Measurements from ENCODE around the gene ARHGAP12. TPM values are rescaled to one million over a fixed set of nuclear protein-coding genes. Genes with fewer than 3 reads are reported as not detected.

The ARHGAP12 gene
- total and polyA plus RNA-seq, 3 experiments from 2014 or later: 5.1 to 9.7 (median 5.3) TPM

DNA sequence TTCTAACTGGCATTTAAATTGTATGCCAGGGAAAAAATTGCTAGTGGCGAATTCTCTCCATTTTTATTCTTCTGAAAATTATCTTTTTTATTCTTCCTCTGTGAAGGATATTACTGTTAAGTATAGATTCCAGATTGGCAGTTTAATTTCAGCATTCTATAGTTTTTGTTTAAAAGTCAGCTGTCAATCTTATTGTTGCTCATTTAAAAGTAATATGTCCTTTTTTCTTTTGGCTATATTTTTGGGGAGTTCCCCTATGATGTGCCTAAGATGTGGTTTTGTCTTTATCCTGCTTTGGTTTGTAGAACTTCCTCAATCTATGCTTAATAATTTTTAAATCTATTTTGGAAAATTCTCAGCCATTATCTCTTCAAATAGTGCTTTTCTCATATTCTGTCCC, 135.9 kb downstream of the ARHGAP12 start:
- peaks cover 0 to 10% (median 5%) of the 10 kb centered on the region in 5 donors for H3K9me3 Mint-ChIP-seq
- H3K4me3 ChIP-seq (ENCODE audit: low read length): no peak overlapping the region
- no peak for DNase-seq
- H3K36me3 Mint-ChIP-seq: no peaks in the 10 kb centered on the region
- no peaks in the 10 kb centered on the region for H3K27me3 ChIP-seq (ENCODE audit: insufficient read depth, low read length, poor library complexity, severe bottlenecking)
- H3K27ac Mint-ChIP-seq: no peak overlapping the region
- ChIA-PET CTCF (no interaction called here), POLR2A (no interaction called here)
- peaks cover 3% of the 10 kb centered on the region for H3K4me1 ChIP-seq (ENCODE audit: insufficient read depth, low read length)
- H3K27ac ChIP-seq (ENCODE audit: low read depth, low read length): no peak overlapping the region
- peaks cover 5 to 16% of the 10 kb centered on the region in 2 donors for H3K27me3 Mint-ChIP-seq
- peaks cover 5 to 19% (median 9%) of the 10 kb centered on the region in 3 donors for H3K4me1 Mint-ChIP-seq
- no peaks in the 10 kb centered on the region for H3K9me3 ChIP-seq (ENCODE audit: low read length)
- H3K36me3 ChIP-seq (ENCODE audit: insufficient read depth, low read length): no peaks in the 10 kb centered on the region
- no peak overlapping the region for H3K4me3 Mint-ChIP-seq

- H3K4me1 Mint-ChIP-seq: peaks cover 5 to 19% (median 9%) of the 10 kb centered on the region in 3 donors
- H3K27ac Mint-ChIP-seq: peak overlapping the region in 5 of 8 donors; percentile 23 to 71 (median 57)
- peaks cover 0 to 10% (median 5%) of the 10 kb centered on the region in 5 donors for H3K9me3 Mint-ChIP-seq
- POLR2A ChIA-PET: interaction anchor here (0.6 kb wide), 1 partner anchor 22 kb away, joined by 9 read pairs; no protein-coding TSS in a partner anchor
- H3K27me3 Mint-ChIP-seq: peaks cover 5 to 16% of the 10 kb centered on the region in 2 donors
- Histone ChIP-seq H3K4me3 (ENCODE audit: low read length) (no peak overlapping the region), H3K27me3 (ENCODE audit: insufficient read depth, low read length, poor library complexity, severe bottlenecking) (no peaks in the 10 kb centered on the region), H3K9me3 (ENCODE audit: low read length) (no peaks in the 10 kb centered on the region), H3K36me3 (ENCODE audit: insufficient read depth, low read length) (no peaks in the 10 kb centered on the region), H3K27ac (ENCODE audit: low read depth, low read length) (no peak overlapping the region), H3K4me1 (ENCODE audit: insufficient read depth, low read length) (peaks cover 3% of the 10 kb centered on the region)
- DNase-seq: peak in 1 of 5 donors; percentile 48
- CTCF ChIA-PET: no interaction called here
- H3K36me3 Mint-ChIP-seq: no peaks in the 10 kb centered on the region
- no peak overlapping the region for H3K4me3 Mint-ChIP-seq
These were observed 139.1 kb downstream of the ARHGAP12 start for GRCh38 chr10:31789555-31789954.

DNA sequence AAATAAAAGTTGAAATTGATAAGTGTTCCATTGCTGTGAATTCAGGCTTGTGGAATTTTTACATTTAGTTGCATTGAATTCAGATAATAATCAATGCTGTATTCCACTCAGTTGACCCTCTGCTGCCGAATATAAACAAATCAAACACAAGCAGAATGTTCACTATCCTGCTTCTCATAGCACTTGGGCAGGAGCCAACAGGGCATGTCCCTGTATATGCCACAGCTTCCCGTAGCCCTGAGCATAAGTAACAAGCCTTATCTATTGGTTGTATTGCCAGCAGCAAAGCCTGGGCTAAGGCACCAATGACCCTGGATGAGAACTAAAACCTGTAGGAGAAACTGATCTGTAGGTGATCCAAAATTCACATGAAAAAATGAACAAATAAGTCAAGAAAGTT, 145.9 kb downstream of the ARHGAP12 start:
- Mint-ChIP-seq H3K27ac (no peak overlapping the region), H3K36me3 (no peaks in the 10 kb centered on the region), H3K4me3 (no peak overlapping the region), H3K9me3 (no peaks in the 10 kb centered on the region), H3K27me3 (peaks cover 3 to 7% of the 10 kb centered on the region in 2 donors), H3K4me1 (peaks cover 3 to 8% (median 5%) of the 10 kb centered on the region in 3 donors)
- no peak overlapping the region for H3K4me3 ChIP-seq (ENCODE audit: low read length)
- ChIA-PET POLR2A (no interaction called here), CTCF (interaction anchor here (1.0 kb wide), 1 partner anchor 1031 kb away, joined by 3 read pairs; no protein-coding TSS in a partner anchor)
- H3K36me3 ChIP-seq (ENCODE audit: insufficient read depth, low read length): no peaks in the 10 kb centered on the region
- no peaks in the 10 kb centered on the region for H3K9me3 ChIP-seq (ENCODE audit: low read length)
- no peaks in the 10 kb centered on the region for H3K27me3 ChIP-seq (ENCODE audit: insufficient read depth, low read length, poor library complexity, severe bottlenecking)
- H3K4me1 ChIP-seq (ENCODE audit: insufficient read depth, low read length): no peaks in the 10 kb centered on the region
- DNase-seq: no peak
- H3K27ac ChIP-seq (ENCODE audit: low read depth, low read length): no peak overlapping the region

GRCh38 chr10:31780717-31781116, 147.9 kb downstream of the ARHGAP12 start:
- Histone ChIP-seq H3K4me3 (ENCODE audit: low read length) (no peak overlapping the region), H3K27me3 (ENCODE audit: insufficient read depth, low read length, poor library complexity, severe bottlenecking) (no peaks in the 10 kb centered on the region), H3K9me3 (ENCODE audit: low read length) (no peaks in the 10 kb centered on the region), H3K27ac (ENCODE audit: low read depth, low read length) (no peak overlapping the region), H3K4me1 (ENCODE audit: insufficient read depth, low read length) (no peaks in the 10 kb centered on the region), H3K36me3 (ENCODE audit: insufficient read depth, low read length) (no peaks in the 10 kb centered on the region)
- Mint-ChIP-seq H3K27ac (no peak overlapping the region), H3K36me3 (no peaks in the 10 kb centered on the region), H3K4me1 (peaks cover 3 to 8% (median 5%) of the 10 kb centered on the region in 3 donors), H3K9me3 (no peaks in the 10 kb centered on the region), H3K27me3 (peaks cover 3 to 7% of the 10 kb centered on the region in 2 donors), H3K4me3 (no peak overlapping the region)
- DNase-seq: no peak
- ChIA-PET CTCF (no interaction called here), POLR2A (no interaction called here)

- no peak overlapping the region for H3K27ac Mint-ChIP-seq
- no peak overlapping the region for H3K27ac ChIP-seq (ENCODE audit: low read depth, low read length)
- H3K36me3 ChIP-seq (ENCODE audit: insufficient read depth, low read length): no peaks in the 10 kb centered on the region
- H3K9me3 Mint-ChIP-seq: no peaks in the 10 kb centered on the region
- no peak overlapping the region for H3K4me3 Mint-ChIP-seq
- no peak for DNase-seq
- CTCF ChIA-PET: interaction anchor here (1.5 kb wide), 1 partner anchor 994 kb away, joined by 3 read pairs; no protein-coding TSS in a partner anchor
- H3K4me1 ChIP-seq (ENCODE audit: insufficient read depth, low read length): no peaks in the 10 kb centered on the region
- POLR2A ChIA-PET: no interaction called here
- peaks cover 3 to 8% (median 5%) of the 10 kb centered on the region in 3 donors for H3K4me1 Mint-ChIP-seq
- H3K27me3 ChIP-seq (ENCODE audit: insufficient read depth, low read length, poor library complexity, severe bottlenecking): no peaks in the 10 kb centered on the region
- H3K36me3 Mint-ChIP-seq: no peaks in the 10 kb centered on the region
- H3K27me3 Mint-ChIP-seq: peaks cover 3 to 7% of the 10 kb centered on the region in 2 donors
- no peak overlapping the region for H3K4me3 ChIP-seq (ENCODE audit: low read length)
- H3K9me3 ChIP-seq (ENCODE audit: low read length): no peaks in the 10 kb centered on the region
These were observed 150.0 kb downstream of the ARHGAP12 start for GRCh38 chr10:31778627-31779026.

- peaks cover 0 to 3% of the 10 kb centered on the region in 2 donors for H3K27me3 Mint-ChIP-seq
- POLR2A ChIA-PET: no interaction called here
- Histone ChIP-seq H3K27me3 (ENCODE audit: insufficient read depth, low read length, poor library complexity, severe bottlenecking) (no peaks in the 10 kb centered on the region), H3K4me3 (ENCODE audit: low read length) (no peak overlapping the region), H3K4me1 (ENCODE audit: insufficient read depth, low read length) (no peaks in the 10 kb centered on the region), H3K36me3 (ENCODE audit: insufficient read depth, low read length) (no peaks in the 10 kb centered on the region), H3K9me3 (ENCODE audit: low read length) (no peaks in the 10 kb centered on the region), H3K27ac (ENCODE audit: low read depth, low read length) (no peak overlapping the region)
- no peaks in the 10 kb centered on the region for H3K4me1 Mint-ChIP-seq
- no peak for DNase-seq
- CTCF ChIA-PET: interaction anchor here (1.3 kb wide), 1 partner anchor 992 kb away, joined by 3 read pairs; no protein-coding TSS in a partner anchor
- H3K4me3 Mint-ChIP-seq: no peak overlapping the region
- H3K9me3 Mint-ChIP-seq: no peaks in the 10 kb centered on the region
- H3K36me3 Mint-ChIP-seq: no peaks in the 10 kb centered on the region
- no peak overlapping the region for H3K27ac Mint-ChIP-seq
These were observed 152.5 kb downstream of the ARHGAP12 start for GRCh38 chr10:31776159-31776558.

DNA sequence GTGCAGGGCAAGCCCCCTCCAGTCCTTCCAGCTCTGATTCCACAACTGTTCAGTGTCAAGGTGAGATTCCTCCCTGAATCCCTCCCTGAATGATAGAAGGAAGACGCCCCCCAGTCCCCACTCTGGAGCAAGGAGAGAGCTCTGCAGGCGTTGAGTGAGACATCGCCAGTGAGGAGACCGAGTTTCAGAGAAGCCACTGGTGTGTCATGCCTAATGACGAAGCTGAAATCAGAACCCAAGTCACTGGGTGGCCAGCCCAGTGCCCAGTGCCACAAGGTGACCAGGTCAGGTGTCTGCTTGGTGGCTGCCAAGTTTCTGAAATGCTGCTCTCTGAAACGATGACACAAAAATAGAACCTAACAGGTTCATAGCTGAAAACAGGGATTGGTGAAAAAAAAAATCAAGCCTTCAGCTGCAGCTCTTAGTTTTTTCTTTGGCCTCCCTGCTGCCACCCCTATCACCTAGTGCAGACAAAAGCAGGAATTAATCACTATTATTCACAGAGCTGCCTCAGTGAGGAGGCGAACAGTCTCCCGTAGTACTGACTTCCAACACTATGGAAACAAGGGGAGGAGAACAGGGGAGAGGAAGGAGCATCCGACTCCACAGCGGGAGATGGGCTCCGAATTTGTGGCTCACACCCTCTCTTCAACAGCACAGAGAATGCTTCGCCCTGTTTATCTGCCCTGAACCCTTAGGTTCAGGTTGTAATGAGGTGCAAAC, 153.5 kb downstream of the ARHGAP12 start:
- H3K27me3 Mint-ChIP-seq: peaks cover 0 to 3% of the 10 kb centered on the region in 2 donors
- no peak overlapping the region for H3K27ac ChIP-seq (ENCODE audit: low read depth, low read length)
- no peaks in the 10 kb centered on the region for H3K4me1 ChIP-seq (ENCODE audit: insufficient read depth, low read length)
- no peaks in the 10 kb centered on the region for H3K4me1 Mint-ChIP-seq
- no peak for DNase-seq
- ChIA-PET POLR2A (no interaction called here), CTCF (interaction anchor here (1.7 kb wide), 1 partner anchor 1023 kb away, joined by 6 read pairs; no protein-coding TSS in a partner anchor)
- H3K27ac Mint-ChIP-seq: no peak overlapping the region
- no peaks in the 10 kb centered on the region for H3K36me3 ChIP-seq (ENCODE audit: insufficient read depth, low read length)
- no peaks in the 10 kb centered on the region for H3K36me3 Mint-ChIP-seq
- no peaks in the 10 kb centered on the region for H3K9me3 Mint-ChIP-seq
- no peaks in the 10 kb centered on the region for H3K27me3 ChIP-seq (ENCODE audit: insufficient read depth, low read length, poor library complexity, severe bottlenecking)
- H3K4me3 Mint-ChIP-seq: no peak overlapping the region
- no peak overlapping the region for H3K4me3 ChIP-seq (ENCODE audit: low read length)
- no peaks in the 10 kb centered on the region for H3K9me3 ChIP-seq (ENCODE audit: low read length)

DNA sequence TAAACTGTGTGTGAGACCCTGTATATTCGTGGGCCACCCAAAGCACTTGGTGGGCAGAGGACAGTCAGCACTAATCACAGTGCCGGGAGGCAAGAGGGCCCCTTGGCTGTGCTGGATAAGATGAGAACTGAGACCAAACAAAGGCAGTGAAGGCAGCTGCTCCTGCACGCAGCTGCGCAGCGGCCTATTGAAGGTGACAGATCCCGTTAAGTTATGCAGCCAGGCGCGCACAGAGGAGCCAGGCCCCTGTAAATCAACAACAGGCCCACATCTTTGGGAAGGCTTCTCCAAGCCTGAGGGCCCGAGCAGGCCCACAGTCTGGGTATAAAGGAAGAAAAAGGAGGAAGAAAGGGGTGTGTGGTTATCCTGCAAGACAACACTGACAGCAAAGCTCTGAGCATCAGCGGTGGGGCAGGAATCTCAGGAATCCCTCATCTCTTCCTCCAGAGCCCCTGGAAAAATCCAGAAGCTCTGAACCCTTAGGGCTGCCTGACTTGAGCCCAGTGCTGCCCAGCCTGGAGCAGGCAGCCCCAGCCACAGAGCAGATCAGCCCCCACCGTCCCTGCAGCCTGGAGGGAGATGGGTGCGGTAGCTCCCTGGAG, 154.2 kb downstream of the ARHGAP12 start:
- H3K36me3 ChIP-seq (ENCODE audit: insufficient read depth, low read length): no peaks in the 10 kb centered on the region
- no peaks in the 10 kb centered on the region for H3K27me3 ChIP-seq (ENCODE audit: insufficient read depth, low read length, poor library complexity, severe bottlenecking)
- Mint-ChIP-seq H3K4me1 (no peaks in the 10 kb centered on the region), H3K36me3 (no peaks in the 10 kb centered on the region), H3K27me3 (no peaks in the 10 kb centered on the region), H3K4me3 (no peak overlapping the region), H3K9me3 (no peaks in the 10 kb centered on the region), H3K27ac (no peak overlapping the region)
- ChIA-PET CTCF (interaction anchor here (1.7 kb wide), 1 partner anchor 1023 kb away, joined by 6 read pairs; no protein-coding TSS in a partner anchor), POLR2A (no interaction called here)
- no peak overlapping the region for H3K4me3 ChIP-seq (ENCODE audit: low read length)
- H3K27ac ChIP-seq (ENCODE audit: low read depth, low read length): no peak overlapping the region
- no peaks in the 10 kb centered on the region for H3K4me1 ChIP-seq (ENCODE audit: insufficient read depth, low read length)
- DNase-seq: no peak
- H3K9me3 ChIP-seq (ENCODE audit: low read length): no peaks in the 10 kb centered on the region

All from CD8-positive, alpha-beta memory T cell (primary cell).